Mesendoderm (in vitro differentiated cells): ENCODE data around the gene CDKN1B. TPM values are rescaled to one million over a fixed set of nuclear protein-coding genes. Genes with fewer than 3 reads are reported as not detected.

Experiments used
- small RNA-seq: library from polyadenylated mRNA; stranded (forward); fragments of <200 nt; extraction: miRNeasy Mini kit (QIAGEN cat#:217004); gene quantifications from one replicate; pipeline ENCODE3, GENCODE V24; 2013; ENCODE audit not compliant: insufficient read depth

Gene CDKN1B

Small RNA genes lying within 50 kb of the gene (small RNA-seq; reads per million reads assigned to genes)
- not detected for gene MIR613
